Cerebellar nuclear complex (tissue), 1 donor: Measurements from ENCODE around the gene IL9.

Source experiments
- DNase-seq, 2 experiments: peaks; one replicate each; lab custom pipeline; 2025; lab: John Stamatoyannopoulos, UW

IL9 gene

DNA sequence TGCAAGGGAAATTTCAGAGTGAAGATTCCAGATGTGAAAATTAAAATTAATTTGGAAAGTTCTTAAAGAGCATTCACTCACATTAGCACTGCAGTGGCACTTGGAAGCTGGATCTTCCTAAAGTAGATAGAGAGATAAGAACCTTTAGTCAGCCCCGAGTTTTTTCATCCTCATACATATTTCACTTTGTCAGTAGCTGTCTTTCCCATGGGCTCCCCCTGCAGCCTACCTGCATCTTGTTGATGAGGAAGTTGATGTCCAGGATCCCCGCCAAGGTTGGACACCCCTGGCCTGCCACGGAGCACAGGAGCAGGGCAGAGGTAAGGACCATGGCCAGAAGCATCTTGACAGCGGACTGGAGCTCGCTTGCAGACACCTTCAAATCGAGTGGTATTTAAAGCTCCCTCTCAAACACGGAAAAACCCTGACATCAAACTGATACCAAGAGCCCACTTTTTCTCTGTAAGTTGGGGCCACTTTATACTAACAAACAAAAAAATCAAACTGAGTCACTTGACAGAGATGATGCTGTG lies at the start of gene IL9:
IL9 (minus strand) TSS at position 368 of the 533 bp plus-strand sequence; CDS start at position 343, 25 bp downstream.
- no peak for DNase-seq

DNA sequence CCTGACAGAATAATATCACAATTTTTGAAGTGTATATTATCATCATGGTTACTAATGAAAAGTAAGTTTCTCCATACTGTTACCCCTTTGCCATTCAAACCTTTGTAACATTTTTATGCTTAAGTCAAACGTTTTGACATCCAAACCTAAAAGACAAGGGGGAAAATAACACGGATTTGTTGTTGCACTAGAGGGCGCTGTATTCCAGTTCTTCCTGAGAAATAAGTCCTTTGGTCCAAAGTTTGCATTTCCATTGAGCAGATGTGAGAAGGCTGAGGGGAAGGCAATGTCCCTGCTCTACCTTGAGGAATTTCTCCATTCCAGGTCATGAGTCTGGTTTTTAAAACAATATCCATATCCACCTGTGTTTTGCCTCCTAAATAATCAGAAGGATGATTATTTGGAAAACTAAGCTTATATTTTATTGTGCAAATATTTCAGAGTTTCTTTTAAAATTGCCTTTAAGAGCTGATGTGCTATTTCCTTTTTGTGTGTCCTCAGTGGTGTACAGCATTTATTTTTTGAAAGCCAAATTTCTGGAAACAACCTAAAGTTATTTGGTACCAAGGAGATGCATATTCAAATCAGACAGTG lies 49.4 kb upstream of the IL9 start:
- DNase-seq: no peak

DNA sequence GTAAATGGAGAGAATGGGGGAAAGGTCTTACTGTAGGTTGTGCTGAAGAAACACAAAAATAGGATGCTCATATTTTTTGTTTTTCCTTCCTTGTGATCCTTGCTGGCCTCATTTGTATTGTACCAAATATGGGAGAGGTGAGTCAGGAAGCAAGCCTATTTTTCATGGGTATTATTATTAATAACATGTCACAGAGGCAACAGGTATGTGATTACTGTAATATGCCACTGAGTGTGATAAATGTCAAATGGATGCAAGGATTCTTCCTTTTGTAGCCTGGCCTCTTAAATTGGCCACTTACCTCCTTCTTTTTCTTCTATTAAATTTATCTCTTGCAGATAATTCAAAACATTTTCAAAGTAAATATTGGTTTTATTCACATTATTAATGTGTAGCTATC lies 48.9 kb upstream of the IL9 start:
- no peak for DNase-seq

DNA sequence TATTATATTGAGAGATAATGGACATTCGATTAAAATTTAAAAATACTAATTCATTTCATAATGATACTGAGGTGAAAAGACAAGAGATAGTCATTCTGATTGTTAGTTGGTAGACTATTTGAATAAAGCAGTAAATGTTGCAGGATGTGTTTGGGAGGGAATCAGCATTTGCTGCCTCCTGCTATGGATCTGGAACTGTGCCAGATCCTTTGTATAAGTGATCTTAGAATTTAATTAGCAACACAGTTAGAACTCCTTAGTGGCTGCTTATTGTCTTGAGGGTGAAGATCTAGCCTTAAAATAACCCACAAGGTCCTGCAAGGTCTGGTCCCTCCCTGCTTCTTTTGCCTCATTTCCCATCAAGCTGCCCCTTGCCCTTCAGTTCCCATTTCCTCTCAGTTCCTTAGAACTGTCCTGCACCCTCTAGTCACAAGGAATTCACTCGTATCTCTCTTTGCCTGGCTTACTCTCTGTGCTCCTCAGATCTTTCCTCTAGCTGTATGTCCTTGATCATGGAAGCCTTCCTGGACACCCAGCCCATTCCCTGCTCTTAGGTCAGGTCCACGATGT lies 46.6 kb upstream of the IL9 start:
- DNase-seq: no peak

DNA sequence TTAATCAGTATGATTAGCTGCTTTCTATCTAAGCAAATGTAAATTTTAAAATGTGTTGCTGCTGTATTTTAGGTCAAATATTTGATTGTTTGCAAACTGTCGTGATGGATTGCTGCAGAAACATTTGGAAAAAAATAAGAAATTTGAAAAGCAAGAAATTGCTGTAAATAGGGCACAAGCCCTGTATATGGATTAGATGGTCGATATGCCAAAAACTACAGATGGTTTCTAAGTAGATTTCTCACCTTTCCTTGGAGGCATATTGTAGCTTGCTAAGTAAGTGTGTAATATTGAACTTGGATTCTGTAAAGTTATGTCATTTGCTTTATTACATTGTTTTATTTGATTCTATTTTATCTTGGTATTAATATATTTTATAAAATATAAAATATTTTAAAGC lies 46.1 kb upstream of the IL9 start:
- DNase-seq: no peak

DNA sequence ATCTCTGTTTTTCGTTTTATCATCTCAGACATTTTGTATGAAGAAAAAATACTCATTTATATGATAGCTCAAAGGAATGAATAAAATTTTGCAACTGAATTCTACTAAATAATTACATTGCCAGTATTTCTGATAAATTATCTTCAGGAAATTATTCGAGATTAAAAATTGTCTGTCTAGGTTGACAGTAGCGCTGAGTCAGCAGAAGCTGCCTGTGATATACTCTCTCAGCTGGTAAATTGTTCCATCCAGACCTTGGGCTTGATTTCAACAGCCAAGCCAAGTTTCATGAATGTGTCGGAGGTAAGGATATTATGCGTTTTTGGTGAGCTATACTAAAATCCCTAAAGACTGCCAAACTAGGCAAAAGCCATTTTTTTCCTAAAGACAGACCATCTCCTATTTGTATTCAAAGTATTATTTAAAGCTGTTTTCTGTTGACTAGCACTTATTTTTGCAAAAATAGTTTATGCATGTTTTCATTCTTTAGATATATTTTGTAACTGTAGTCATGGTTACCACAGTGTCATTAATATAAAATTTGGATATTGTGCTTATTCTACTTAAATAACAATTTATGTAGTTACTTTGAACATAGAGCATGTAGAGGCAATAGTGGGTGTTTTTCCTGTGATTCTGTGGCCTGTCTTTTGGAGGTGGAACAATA lies 41.7 kb upstream of the IL9 start:
- DNase-seq: no peak

DNA sequence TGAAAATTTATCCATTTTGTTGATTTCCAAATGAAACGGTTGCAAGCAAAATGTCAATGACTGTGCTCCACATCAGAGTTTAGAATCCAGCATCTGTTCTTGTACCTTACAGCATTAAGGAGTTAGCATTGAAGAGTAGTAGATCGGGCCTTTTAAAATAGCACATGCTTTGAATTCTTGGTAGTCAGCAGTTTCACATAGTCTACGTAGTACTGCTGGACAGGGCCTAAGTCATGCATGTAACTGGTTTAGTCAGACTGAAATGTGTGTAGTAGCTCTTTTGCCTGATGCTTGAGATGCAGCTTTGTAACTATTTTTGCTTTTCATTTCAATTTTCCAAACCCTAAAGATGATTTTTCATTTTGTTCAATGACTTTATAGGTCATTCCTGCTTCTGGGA lies 39.3 kb upstream of the IL9 start:
- no peak for DNase-seq

DNA sequence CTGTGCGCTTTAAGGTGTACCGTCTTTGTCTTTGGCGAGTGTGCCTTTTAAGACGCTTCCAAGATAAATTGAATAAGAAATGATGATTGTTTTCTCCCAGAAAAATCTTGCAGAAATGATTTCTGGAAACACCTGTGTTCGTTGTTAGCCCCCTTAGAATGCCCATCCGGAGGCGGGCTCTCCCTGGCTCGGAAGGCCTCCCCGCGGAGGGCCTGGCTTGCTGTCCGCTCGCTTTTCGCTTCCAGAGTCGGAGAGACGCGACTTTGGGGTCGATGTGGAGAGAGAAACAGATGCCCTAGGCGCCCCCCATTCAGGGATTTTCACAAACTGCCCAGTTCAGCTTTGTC lies 35.3 kb upstream of the IL9 start:
- no peak for DNase-seq

DNA sequence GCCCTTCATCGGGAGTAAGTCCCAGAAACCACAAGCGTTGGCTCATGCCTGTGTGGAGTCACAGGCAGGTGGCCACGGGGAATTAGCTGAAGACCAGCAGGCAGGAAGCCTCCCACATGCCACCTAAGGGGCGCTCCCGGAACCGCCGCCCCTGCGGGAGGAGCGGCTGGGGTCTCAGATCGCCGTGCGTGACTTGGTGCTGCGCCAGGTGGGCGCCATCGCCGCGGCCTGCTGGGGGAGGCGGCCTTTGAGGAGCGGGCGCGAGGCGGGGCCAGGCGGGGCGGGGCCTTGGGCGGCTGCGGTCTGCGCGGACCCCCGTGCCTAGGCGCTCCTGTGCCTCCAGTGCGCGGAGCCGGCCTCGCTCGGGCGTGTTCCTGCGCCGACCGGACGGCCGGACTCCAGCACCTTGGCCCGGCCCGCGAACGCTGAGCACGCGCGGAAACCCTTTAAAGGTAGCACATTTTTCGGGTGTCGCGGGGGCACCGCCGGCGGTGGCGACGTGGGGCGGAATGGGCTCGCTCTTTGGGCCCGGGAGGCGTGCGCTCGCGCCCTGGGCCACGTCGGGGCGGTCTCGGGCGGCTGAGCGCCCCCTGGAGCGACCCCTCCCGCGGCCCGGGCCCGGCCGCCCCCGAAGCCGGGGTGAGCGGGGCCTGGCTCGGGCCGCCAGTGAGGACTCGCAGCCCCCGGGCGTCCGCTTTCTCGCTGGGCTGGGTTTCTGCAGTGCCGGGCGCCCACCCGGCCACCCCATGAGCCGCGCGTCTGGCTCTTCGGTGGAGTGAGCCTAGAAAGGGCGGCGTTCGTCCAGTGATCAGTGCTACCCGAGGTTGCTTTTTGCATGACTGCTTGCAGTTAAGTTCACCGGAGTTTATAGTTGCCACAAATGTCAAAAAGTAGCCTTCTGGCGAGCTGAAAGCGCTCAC lies 34.6 kb upstream of the IL9 start:
- DNase-seq: no peak

DNA sequence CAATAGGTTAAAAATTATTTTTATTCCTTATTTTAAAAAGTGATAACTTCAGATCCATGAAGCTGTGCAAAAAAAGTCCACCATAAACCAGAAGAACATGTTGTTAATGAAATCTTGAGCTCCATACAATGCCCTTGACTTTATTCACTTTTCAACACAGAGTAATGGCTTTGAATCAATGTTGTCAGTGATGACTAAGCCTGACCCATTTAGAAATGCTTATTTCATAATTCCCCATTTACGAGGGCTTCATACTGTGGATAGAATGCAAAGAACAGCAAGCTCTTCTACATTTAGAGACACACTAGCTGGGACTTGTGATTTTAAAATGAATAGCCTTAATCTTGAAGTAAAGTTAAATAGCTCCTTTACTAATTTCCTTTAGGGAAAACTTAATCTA lies 25.7 kb upstream of the IL9 start:
- no peak for DNase-seq

DNA sequence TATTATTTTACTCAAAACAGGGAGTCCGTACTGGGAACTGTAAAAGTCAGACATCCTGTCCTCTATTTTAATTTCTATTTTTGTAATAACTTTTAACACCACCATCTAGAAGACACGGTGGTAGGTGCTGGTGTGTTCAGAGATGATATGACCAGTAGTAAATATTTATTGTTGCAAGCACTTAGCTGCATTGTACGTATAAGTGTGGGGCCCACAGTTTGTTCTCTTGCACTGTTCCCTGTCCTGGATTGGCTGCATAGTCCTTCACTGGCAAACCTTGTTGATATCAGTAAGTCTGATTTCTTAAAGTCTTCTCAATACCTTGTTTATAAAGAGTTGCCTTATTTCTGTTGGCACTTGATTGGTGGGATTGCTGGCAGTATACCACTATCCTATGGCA lies 24.6 kb upstream of the IL9 start:
- DNase-seq: no peak

DNA sequence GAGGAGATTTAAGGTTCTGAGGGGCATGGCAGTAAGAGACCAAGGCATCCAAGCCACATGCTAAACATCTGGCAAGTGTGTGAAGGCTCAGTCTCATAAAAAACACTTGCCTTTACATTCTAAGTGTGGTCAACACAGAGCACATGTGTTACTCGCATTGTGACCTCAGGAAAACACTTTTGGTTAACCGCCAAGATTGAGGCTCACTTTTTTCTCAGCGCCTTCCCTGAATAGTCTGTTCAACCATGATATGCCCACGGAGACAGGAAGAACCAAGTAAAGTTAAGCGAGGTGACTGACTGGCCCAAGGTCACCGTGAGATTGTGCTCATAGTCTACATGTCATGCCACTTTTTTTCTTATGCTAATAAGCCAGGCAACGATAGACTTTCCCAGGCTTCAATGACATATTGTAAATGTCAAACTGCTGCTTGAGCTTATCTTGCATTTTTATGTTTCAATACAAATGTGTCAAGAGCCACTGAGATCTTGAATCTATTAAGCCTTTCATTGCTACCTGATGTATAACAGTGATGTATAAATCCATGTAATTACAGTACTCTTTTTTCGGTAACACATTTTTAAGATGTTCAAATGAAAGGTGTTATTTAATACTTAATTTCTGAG lies 21.1 kb upstream of the IL9 start:
- DNase-seq: no peak

DNA sequence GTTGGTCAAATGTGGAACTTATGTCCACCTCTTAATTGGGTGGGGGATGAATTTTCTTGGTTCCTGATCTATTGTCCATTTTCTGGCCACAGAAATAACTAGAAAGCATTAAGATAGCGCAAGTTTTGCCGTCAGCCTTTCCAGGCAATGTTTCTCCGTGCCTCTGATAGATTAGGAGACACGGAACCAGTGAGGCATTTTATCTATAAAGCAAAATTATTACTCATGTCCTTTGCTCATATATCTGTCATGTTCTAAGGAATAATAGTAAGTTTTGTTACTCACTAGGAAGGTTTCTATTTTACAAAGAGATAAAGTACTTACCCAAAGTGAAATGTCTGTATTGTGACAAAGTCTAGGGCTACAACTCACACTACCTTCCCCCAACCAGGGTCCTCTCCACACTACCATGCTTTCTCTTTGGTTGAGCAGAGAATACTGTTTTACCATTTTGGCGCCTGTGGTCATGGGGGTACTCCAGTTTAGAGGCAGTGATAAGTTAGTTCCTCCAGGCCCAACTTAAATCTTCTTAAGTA lies 19.9 kb upstream of the IL9 start:
- DNase-seq: no peak

DNA sequence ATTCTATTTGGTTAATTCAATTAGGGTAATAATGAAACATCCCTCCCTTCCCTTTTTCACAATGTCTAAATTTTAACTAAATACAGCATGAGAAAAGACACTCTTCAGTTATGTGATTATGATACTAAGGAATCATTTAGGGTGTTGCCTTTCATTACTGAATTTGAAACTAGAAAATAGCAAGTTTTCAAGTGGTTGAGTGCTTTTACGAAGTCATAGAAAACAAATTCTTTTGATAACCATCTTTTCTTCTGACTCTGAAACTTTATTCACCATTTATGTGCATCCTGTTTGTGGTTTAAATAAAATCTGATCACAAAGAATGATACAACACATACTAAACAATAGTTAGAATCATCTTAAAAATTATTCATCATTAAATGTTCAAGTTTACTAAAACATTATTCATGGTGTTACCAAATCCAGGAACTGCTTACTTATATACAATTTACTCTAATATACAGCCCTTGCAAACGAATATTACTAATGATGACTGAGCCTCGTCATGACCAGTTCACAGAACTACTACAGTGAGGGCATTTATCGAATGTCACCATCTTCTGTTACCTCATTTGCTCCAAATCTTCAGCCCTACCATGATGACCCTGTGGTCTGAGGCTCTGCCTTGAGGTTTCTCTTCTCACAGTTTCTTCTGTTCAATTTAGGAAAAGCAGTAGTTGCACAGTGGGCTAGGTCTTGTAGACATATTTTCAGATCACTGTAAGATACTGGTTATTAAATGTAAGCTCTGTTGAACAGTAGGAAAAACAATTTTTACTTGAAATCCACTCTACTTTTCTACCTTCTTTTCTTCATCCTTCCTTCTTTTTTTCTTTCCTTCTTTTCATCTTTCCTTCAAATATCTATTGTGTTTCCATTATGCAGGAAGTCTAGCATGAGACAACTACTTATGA lies 18.3 kb upstream of the IL9 start:
- no peak for DNase-seq

DNA sequence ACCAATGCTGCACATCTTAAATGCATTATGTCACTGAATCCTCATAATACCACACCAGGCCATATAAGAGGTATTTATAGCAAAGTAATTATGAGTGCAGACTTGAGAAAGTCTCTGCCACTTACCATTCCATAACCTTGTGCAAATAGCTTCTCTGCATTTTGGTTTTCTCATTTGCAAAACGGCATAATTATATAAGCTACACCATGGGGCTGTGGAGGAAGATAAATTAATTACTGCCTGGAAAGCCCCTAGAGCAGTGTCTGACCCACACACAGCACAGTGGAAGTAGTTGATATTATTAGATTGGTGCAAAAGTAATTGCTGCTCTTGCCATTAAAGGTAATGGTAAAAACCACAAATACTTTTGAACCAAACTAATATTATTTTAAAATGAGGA lies 9.5 kb upstream of the IL9 start:
- no peak for DNase-seq

DNA sequence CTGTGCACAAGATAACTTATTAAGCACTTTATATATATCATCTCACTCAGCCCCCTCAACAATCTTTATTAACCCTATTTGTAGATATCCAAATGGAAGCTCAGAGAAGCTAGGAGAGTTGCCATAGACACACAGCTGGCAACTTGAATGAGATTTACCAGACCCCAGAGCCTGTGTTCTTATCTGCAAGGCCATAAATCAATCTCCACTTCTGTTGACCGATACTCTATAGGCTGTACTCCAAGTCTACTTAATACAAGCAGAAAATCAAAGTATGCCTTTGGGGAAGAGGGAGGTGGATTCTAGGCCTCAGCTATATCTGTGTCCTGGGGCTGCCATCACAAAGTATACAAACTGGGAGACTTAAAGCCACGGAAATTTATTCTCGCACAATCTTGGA lies 6.0 kb upstream of the IL9 start:
- no peak for DNase-seq

DNA sequence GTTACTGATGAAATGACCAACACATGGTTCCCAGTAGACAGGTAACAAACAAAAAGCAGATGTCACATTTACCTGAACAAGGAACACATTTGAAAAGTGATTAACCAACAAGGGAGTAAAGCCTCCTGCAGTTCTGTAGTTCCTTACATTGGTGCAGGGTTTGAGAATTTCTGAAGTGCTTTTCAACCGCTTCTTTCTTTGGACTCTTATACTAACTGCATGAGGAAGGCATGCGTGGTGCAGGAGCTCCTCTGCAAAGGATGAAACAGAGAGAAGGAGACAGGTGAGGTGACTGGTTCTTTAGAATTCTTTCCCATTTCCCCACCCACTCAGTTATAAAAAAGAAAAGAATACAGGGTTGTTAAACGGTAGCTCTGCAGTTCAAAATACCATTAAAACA lies 4.6 kb upstream of the IL9 start:
- DNase-seq: no peak

DNA sequence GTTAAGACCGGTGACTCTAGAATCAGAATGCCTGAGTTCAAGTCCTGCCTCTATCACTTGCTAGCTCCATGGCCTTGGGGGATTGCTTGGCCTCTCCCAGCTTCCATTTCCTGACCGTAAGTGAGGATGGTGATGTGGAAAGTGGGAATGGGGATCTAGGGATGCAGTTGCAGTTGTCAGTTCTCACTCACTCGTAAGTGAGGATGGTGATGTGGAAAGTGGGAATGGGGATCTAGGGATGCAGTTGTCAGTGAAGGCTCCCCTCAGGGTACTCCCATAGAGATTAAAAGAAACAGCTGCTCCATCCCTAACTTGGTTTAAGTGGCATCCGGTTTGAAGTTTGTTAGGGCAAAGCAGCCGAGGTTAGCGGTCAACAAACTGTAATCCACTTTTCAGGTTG lies 3.0 kb upstream of the IL9 start:
- no peak for DNase-seq

DNA sequence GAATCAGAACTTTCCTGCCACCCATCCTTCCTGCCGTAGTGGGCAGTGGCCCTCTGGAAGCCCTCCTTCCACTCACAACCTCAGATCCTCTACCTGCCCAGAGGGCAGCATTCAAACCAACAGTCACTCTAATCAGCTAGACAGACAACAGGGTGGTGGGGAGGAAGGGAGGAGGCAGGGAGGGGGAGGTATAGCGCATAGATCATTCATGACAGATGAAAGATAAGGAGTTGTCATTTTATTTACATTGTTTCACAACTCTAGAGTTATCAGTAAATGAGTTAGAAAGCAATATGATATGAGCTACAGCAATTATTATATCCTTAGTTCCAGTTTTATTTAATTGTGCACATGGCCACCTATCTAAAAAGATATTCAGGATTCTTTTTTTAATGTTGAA lies 852 bp downstream of the IL9 start:
- DNase-seq: no peak

DNA sequence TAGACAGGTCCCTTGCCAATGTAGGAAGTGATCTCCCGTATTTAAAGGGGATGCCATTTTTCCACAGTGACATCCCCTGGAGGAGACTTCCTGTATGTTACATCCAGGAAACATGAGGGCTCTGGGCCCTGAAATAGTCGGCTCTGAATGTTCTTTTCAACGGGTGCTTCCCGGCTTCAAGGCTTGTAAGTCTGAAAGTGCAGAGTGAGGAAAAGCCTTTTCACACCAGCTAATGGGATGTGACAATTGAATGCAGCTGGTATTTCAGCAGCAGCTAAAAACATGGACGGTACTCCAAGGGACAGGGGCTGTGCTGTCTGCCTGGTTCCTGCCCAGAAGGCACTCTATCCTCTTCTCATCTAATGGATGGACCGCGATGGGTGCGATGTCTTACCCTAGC lies 1.4 kb downstream of the IL9 start:
- no peak for DNase-seq

DNA sequence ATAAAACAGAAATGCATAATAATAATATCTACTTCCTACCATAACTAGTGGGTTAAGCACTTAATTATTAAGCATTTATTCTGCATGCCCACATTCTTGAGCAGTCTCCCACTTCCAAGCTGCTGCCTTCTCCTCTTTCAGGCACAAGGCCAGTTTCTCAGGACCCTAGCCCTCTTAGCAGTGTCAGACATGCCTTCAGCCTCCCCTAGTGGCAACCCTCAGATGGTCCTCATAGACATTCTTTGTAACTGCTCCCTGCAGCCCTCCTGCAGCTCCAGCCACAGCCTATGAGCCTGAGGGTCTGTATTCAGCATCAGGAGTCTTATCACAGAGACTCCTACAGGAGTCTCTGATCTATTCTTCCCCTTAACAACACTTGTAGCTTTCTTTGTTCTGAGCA lies 3.9 kb downstream of the IL9 start:
- no peak for DNase-seq
